ENCODE measurements around the gene MAX.
A peak's percentile ranks its signal among the peaks of the same experiment; 100 is the strongest.

The MAX gene

DNA sequence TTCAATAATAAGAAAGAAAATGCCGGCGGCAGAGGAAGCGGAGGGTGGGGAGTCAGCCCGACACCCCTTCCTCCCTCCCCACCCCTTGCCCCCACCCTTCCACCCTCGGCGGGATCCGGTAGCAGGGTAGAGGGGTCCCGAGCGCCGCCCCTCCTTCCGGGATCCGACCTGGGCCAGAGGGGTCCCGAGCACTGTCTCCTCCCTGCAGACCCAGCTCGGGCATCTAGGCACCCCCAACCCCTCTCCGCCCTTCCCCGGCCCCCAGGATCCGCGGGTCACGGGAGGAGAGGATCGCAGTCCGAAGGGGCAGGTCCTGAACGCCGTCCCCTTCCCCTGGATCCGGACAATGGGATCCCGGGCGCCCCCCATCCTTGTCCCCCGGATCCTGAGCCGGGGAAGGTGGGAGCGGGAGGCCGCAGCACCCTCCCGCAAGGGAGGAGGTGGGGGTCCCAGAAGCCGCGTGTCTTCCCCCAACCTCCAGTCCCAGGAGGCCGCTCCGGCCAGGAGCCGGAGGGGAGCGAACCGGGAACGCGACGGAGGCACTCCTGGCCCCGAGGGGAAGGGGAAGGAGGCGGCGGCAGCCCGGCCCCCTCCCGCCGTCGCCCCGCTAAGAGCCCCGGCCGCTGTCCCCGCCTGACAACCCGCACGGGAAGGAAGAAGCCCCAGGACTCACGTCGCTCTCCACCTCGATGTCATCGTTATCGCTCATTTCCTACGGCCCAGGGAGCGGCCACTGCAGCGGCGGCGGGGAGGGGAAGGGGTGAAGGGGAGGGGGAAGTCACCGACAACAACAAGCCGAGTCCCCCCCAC, 481 bp downstream of the MAX start:
- peak overlapping the region; percentile 93 for H3K4me3 ChIP-seq (ENCODE audit: low read depth, low read length)
- peak; percentile 58 for DNase-seq (ENCODE audit: low read depth)
- TF ChIP-seq MYC (IDR thresholded peaks at IDR 0.05; ENCODE audit: low read depth, low read length) (0 out of 2 replicates have a peak, but pooled peaks have one; percentile 16), CTCF (IDR thresholded peaks at IDR 0.05; ENCODE audit: low read depth, low read length) (no peak), POLR2A (IDR thresholded peaks at IDR 0.05; ENCODE audit: extremely low read depth, insufficient read length) (peak; percentile 3)
- TF ChIP-seq, protein P1, sequence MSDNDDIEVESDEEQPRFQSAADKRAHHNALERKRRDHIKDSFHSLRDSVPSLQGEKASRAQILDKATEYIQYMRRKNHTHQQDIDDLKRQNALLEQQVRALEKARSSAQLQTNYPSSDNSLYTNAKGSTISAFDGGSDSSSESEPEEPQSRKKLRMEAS (IDR thresholded peaks at IDR 0.05; ENCODE audit: low read depth, low read length) = no peak

DNA sequence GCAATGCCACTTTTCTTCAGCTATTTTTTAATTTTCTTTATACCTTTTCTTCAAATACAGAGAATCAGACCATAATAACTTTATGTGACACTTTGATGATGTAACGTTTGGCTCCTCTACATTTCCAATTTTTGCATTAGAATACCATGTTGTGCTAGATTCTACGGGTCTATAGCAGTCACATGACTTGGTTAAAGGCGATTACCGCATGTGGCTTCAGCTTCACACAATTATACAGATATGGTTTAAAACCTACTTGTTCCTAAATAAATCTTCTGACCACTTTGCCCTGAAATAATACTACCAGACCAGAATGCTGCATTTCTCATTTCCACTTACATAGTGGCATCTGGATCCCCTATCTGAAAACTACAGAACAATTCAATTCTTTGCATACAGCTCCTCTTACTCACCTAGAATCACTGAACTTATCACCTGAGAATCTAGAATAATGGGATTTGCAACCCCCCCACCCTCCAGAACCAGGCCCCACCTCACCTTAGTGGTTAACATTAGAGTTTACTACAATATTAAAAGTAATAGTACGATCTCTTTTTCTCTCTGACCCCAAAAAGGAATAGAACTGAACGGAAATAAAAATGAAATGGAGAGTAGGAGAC, 1.3 kb downstream of the MAX start:
- peak overlapping the region; percentile 93 for H3K4me3 ChIP-seq (ENCODE audit: low read depth, low read length)
- no peak for TF ChIP-seq POLR2A (IDR thresholded peaks at IDR 0.05; ENCODE audit: extremely low read depth, insufficient read length)
- TF ChIP-seq, protein P1 (IDR thresholded peaks at IDR 0.05; ENCODE audit: low read depth, low read length) = peak; percentile 68
- DNase-seq (ENCODE audit: low read depth) = peak; percentile 39

DNA sequence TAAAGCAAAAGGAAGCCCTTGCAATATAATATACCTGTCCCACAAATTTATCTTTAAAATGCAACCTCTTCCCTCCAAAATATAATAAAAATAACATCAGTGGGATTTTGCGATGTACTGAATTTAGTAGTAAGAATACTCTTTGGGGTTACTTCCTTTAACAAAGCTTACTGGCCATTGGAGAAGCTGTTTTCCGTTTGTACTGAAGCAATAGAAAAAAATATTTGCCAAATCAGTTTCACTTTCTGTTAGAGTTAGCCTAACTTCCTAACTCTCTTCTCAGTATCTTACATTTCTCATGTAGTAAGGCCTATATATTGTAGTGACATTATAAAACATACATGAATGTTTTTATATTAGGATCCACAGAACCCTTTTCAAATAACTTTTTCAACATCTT, 3.7 kb downstream of the MAX start:
- TF ChIP-seq, protein P1 (IDR thresholded peaks at IDR 0.05; ENCODE audit: low read depth, low read length) = no peak
- no peak for TF ChIP-seq CTCF (IDR thresholded peaks at IDR 0.05; ENCODE audit: low read depth, low read length)
- TF ChIP-seq MYC (IDR thresholded peaks at IDR 0.05; ENCODE audit: low read depth, low read length) = no peak
- no peak for TF ChIP-seq POLR2A (IDR thresholded peaks at IDR 0.05; ENCODE audit: extremely low read depth, insufficient read length)
- peak; percentile 64 for DNase-seq (ENCODE audit: low read depth)
- peak overlapping the region; percentile 56 for H3K4me3 ChIP-seq (ENCODE audit: low read depth, low read length)

DNA sequence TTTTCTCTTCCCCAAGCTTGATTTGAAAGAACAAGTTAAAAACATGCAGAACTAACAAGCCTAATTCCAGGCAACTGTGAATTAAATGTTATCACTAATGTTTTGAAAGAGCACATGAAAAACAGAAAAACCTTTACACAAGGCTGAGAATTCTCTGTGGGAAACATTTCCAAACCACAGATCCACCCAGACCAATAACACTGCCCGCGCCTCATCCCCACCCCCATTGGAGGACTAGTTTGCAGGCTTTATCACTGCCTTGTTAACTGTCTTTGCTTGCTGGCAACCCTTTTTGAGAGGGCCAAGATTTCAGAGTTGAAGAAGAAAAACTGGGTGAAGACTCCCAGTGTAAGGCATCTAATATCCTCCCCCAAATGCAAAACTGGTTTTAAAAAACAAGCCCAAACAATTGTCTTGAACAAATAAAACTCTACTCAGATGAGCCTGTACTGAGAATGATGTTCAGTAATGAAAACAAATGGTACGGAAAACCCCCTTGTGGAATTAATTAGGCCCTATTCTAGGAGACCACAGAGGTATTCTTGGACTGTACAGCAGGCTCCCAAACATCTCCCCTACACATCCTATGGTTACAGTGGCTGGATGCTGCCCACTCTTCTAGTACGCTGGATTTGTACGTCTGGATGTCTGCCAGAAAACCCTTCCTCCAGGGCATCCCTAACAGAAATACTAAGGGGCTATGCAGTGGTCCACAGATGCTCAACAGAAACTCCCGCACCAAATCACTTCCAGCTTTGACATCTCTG, 5.8 kb downstream of the MAX start:
- TF ChIP-seq MYC (IDR thresholded peaks at IDR 0.05; ENCODE audit: low read depth, low read length) (no peak), CTCF (IDR thresholded peaks at IDR 0.05; ENCODE audit: low read depth, low read length) (no peak), POLR2A (IDR thresholded peaks at IDR 0.05; ENCODE audit: extremely low read depth, insufficient read length) (no peak)
- TF ChIP-seq, protein P1 (IDR thresholded peaks at IDR 0.05; ENCODE audit: low read depth, low read length) = no peak
- no peak overlapping the region for H3K4me3 ChIP-seq (ENCODE audit: low read depth, low read length)
- DNase-seq (ENCODE audit: low read depth) = no peak

GRCh38 chr14:65095633-65096205, 6.6 kb downstream of the MAX start:
- TF ChIP-seq CTCF (IDR thresholded peaks at IDR 0.05; ENCODE audit: low read depth, low read length) (no peak), POLR2A (IDR thresholded peaks at IDR 0.05; ENCODE audit: extremely low read depth, insufficient read length) (no peak), MYC (IDR thresholded peaks at IDR 0.05; ENCODE audit: low read depth, low read length) (no peak)
- TF ChIP-seq, protein P1 (IDR thresholded peaks at IDR 0.05; ENCODE audit: low read depth, low read length) = no peak
- H3K4me3 ChIP-seq (ENCODE audit: low read depth, low read length) = no peak overlapping the region
- no peak for DNase-seq (ENCODE audit: low read depth)

All from NB4 (cell line).